ENCODE measurements around the gene ADAM19. TPM values are rescaled to one million over a fixed set of nuclear protein-coding genes. Genes with fewer than 3 reads are reported as not detected.
"Not testable (repeated sequence)": the region's sequence is repeated elsewhere in the genome, so short reads cannot be mapped to it uniquely, and the experiment has no call there.

ADAM19 gene
- total RNA-seq, 2 donors from 2014 or later, result 130 to 140 TPM

DNA sequence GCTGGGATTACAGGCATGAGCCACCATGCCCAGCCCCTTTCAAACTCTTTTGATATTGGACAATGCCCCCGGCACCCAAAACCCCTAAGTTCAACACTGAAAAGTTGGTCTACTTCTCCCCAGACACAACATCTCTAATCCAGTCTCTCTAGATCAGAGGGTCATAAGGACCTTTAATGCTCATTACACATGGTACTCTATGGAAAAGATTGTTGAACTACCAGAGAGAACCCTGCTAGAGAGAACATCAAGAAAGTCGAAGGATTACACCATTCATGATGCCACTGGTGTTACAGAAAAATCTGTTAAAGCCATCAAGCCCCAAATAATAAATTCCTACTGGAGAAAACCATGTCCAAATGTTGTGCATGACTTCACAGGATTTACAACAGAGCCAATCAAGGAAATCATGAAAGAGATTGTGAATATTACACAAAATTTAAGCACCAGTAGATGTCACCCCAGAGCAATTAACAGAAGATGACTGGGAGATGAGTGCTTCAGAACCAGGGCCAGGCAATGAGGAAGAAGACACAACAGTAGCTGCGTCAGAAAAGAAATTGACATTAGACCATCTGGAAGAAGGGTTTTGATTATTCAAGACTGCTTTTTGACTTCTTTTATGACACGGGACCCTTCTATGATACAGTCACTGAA lies 143.9 kb downstream of the ADAM19 start:
- H3K9me3 ChIP-seq (ENCODE audit: control insufficient read depth, low read length, poor library complexity, severe bottlenecking), result no peaks in the 10 kb centered on the region
- Mint-ChIP-seq H3K36me3 (ENCODE audit: low read depth) (no peaks in the 10 kb centered on the region), H3K27me3 (peaks cover 6% of the 10 kb centered on the region), H3K4me3 (no peak overlapping the region), H3K27ac (peak overlapping the region; percentile 49), H3K4me1 (peaks cover 5% of the 10 kb centered on the region)
- ATAC-seq (peak; percentile 88), DNase-seq (no peak)

DNA sequence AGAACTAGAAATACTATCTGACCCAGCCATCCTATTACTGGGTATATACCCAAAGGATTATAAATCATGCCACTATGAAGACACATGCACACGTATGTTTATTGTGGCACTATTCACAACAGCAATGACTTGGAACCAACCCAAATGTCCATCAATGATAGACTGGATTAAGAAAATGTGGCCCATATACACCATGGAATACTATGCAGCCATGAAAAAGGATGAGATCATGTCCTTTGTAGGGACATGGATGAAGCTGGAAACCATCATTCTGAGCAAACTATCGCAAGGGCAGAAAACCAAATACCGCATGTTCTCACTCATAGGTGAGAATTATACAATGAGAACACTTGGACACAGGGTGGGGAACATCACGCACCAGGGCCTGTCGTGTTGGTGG lies 145.7 kb downstream of the ADAM19 start:
- not testable (repeated sequence) for H3K9me3 ChIP-seq (ENCODE audit: control insufficient read depth, low read length, poor library complexity, severe bottlenecking); ATAC-seq; DNase-seq; H3K27me3 Mint-ChIP-seq; H3K4me3 Mint-ChIP-seq; H3K4me1 Mint-ChIP-seq; H3K36me3 Mint-ChIP-seq (ENCODE audit: low read depth)
- H3K27ac Mint-ChIP-seq, result peak overlapping the region; percentile 53

Other genes starting within 250 kb of the ADAM19 start
- 1 to 10 TPM; 1.5 to 2.3 TPM for gene NIPAL4, start 115.6 kb downstream of the ADAM19 start, total RNA-seq
- under 1 TPM in 1 of 2 donors, not detected in 1; 0.44 TPM for gene SOX30, start 76.7 kb upstream of the ADAM19 start, total RNA-seq
- not detected for gene C5orf52, start 95.8 kb upstream of the ADAM19 start, total RNA-seq
- gene THG1L, start 155.6 kb upstream of the ADAM19 start, total RNA-seq, result 1 to 10 TPM; 5.2 to 5.5 TPM
- gene LSM11, start 167.9 kb upstream of the ADAM19 start, total RNA-seq, result 1 to 10 TPM; 1.0 to 1.4 TPM